ENCODE results near the gene SLC22A16. TPM values are rescaled to one million over a fixed set of nuclear protein-coding genes. Genes with fewer than 3 reads are reported as not detected.

The SLC22A16 gene
- total and polyA plus RNA-seq, 10 of the 15 experiments (the other 5 are each of a cell fraction or from before 2014, with no cell fraction given): not detected

DNA sequence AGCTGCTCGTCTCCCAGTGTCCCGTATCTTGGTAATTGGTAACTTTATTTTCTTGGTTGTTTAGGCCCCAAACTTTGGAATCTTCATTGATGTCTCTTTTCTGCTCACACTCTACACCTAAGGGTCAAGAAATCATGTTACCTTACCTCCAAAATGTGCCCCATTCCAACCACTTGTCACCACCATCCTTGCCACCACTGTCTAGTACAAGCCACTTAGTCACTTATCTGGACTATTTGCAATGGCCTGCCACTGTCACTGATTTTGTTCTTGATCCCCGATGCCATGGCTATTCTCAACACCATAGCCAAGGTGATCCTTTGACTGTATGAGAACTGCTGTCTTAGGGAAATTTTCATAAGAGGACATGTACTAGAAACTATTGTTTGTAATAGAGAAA, 46.0 kb upstream of the SLC22A16 start:
- in situ Hi-C loops (cut with MboI): no loop called here
- intact Hi-C loops (cut with micrococcal nuclease; ENCODE audit: unreplicated experiment): no loop called here

More for the DNA sequence above, 46.0 kb upstream of the SLC22A16 start:
- POLR2A ChIA-PET: no interaction called here
- WGBS (ENCODE audit: insufficient coverage, insufficient replicate concordance, low lambda C conversion rate, missing lambda C conversion rate): 39% methylated on average over 3 of the region's 3 CpGs
- Histone ChIP-seq H3K27me3 (replicated peaks in 1 of 2; ENCODE audit: control insufficient read depth in 2 of 2, insufficient read depth in 2 of 2, low read length in 1 of 2) (peaks cover 0 to 1% of the 10 kb centered on the region in 2 experiments; a peak in 2 of 4 replicates), H3K4me2 (ENCODE audit: control insufficient read depth, insufficient read depth) (no peak overlapping the region), H3K9ac (ENCODE audit: control insufficient read depth, insufficient read depth, low read length) (no peak overlapping the region), H3K79me2 (ENCODE audit: control insufficient read depth, insufficient read depth, low read length) (no peaks in the 10 kb centered on the region), H3K4me1 (ENCODE audit: control insufficient read depth, insufficient read depth, low read length) (no peaks in the 10 kb centered on the region), H2AFZ (ENCODE audit: control insufficient read depth, low read depth, low read length) (no peak overlapping the region), H3K4me3 (no peak overlapping the region), H3K9me3 (replicated peaks; ENCODE audit: control insufficient read depth, insufficient read depth, low read length) (no peaks in the 10 kb centered on the region), H4K20me1 (ENCODE audit: control insufficient read depth, insufficient read depth) (no peaks in the 10 kb centered on the region), H3K36me3 (ENCODE audit: control insufficient read depth in 2 of 2, insufficient read depth in 2 of 2, low read length in 1 of 2) (no peaks in the 10 kb centered on the region), H3K27ac (ENCODE audit: control insufficient read depth, insufficient read depth) (no peak overlapping the region)
- CTCF ChIA-PET: no interaction called here
- TF ChIP-seq SMAD5 (IDR thresholded peaks at IDR 0.05; ENCODE audit: low read depth): no peak
- no peak for TF ChIP-seq SP1 (IDR thresholded peaks at IDR 0.05; ENCODE audit: low read depth, low read length)
- no peak for TF ChIP-seq SIX5 (IDR thresholded peaks at IDR 0.05; ENCODE audit: low read depth, low read length, severe bottlenecking)
- TF ChIP-seq SPI1 (IDR thresholded peaks at IDR 0.05; ENCODE audit: borderline replicate concordance, insufficient read depth, low read depth, low read length): no peak
- no peak for TF ChIP-seq WRNIP1 (IDR thresholded peaks at IDR 0.05; ENCODE audit: borderline replicate concordance, low read depth, low read length)
- no peak for TF ChIP-seq GABPA (IDR thresholded peaks at IDR 0.05; ENCODE audit: low read depth)
- TF ChIP-seq STAT3 (IDR thresholded peaks at IDR 0.05; ENCODE audit: low read depth, low read length): no peak
- no peak for TF ChIP-seq SUZ12 (IDR thresholded peaks at IDR 0.05; ENCODE audit: unreplicated experiment)
- no peak for TF ChIP-seq ATF7 (IDR thresholded peaks at IDR 0.05; ENCODE audit: low read depth)
- no peak for TF ChIP-seq CREM (IDR thresholded peaks at IDR 0.05; ENCODE audit: low read depth)
- no peak for TF ChIP-seq ETV6 (conservative IDR thresholded peaks at IDR 0.05 in 1 of 2, IDR thresholded peaks at IDR 0.05 in 1 of 2; ENCODE audit: borderline replicate concordance in 1 of 2, low read depth in 1 of 2)
- TF ChIP-seq NR2C1 (IDR thresholded peaks at IDR 0.05): no peak
- TF ChIP-seq, protein P1, sequence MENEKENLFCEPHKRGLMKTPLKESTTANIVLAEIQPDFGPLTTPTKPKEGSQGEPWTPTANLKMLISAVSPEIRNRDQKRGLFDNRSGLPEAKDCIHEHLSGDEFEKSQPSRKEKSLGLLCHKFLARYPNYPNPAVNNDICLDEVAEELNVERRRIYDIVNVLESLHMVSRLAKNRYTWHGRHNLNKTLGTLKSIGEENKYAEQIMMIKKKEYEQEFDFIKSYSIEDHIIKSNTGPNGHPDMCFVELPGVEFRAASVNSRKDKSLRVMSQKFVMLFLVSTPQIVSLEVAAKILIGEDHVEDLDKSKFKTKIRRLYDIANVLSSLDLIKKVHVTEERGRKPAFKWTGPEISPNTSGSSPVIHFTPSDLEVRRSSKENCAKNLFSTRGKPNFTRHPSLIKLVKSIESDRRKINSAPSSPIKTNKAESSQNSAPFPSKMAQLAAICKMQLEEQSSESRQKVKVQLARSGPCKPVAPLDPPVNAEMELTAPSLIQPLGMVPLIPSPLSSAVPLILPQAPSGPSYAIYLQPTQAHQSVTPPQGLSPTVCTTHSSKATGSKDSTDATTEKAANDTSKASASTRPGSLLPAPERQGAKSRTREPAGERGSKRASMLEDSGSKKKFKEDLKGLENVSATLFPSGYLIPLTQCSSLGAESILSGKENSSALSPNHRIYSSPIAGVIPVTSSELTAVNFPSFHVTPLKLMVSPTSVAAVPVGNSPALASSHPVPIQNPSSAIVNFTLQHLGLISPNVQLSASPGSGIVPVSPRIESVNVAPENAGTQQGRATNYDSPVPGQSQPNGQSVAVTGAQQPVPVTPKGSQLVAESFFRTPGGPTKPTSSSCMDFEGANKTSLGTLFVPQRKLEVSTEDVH (IDR thresholded peaks at IDR 0.05; ENCODE audit: low read depth, partially characterized antibody): no peak
- TF ChIP-seq, protein P2, sequence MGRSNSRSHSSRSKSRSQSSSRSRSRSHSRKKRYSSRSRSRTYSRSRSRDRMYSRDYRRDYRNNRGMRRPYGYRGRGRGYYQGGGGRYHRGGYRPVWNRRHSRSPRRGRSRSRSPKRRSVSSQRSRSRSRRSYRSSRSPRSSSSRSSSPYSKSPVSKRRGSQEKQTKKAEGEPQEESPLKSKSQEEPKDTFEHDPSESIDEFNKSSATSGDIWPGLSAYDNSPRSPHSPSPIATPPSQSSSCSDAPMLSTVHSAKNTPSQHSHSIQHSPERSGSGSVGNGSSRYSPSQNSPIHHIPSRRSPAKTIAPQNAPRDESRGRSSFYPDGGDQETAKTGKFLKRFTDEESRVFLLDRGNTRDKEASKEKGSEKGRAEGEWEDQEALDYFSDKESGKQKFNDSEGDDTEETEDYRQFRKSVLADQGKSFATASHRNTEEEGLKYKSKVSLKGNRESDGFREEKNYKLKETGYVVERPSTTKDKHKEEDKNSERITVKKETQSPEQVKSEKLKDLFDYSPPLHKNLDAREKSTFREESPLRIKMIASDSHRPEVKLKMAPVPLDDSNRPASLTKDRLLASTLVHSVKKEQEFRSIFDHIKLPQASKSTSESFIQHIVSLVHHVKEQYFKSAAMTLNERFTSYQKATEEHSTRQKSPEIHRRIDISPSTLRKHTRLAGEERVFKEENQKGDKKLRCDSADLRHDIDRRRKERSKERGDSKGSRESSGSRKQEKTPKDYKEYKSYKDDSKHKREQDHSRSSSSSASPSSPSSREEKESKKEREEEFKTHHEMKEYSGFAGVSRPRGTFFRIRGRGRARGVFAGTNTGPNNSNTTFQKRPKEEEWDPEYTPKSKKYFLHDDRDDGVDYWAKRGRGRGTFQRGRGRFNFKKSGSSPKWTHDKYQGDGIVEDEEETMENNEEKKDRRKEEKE (IDR thresholded peaks at IDR 0.05): no peak
- no peak for TF ChIP-seq EZH2 (IDR thresholded peaks at IDR 0.05; ENCODE audit: borderline replicate concordance, control insufficient read depth, low read depth, low read length)
- TF ChIP-seq MYC (IDR thresholded peaks at IDR 0.05; ENCODE audit: insufficient read depth, insufficient read length, insufficient replicate concordance, low read length, severe bottlenecking): no peak
- TF ChIP-seq RCOR1 (conservative IDR thresholded peaks at IDR 0.05; ENCODE audit: low read depth, low read length): no peak
- no peak for TF ChIP-seq MEF2A (IDR thresholded peaks at IDR 0.05; ENCODE audit: insufficient read depth, low read depth, low read length)
- TF ChIP-seq HDAC2 (IDR thresholded peaks at IDR 0.05): no peak
- no TSS peak for BruUV-seq (replicated peaks)
- FAIRE-seq: no peak
- ATAC-seq: no peak
- SMC1A ChIA-PET (ENCODE audit: uncharacterized antibody, unreplicated experiment): no interaction called here
- no peak for DNase-seq (ENCODE audit: low read depth, low spot score)
- RAD21 ChIA-PET (ENCODE audit: unreplicated experiment): no interaction called here

All from GM12878 (cell line).